Suppressor macrophage (primary cell): ENCODE data around the gene HDAC5.
"Not testable (repeated sequence)": the region's sequence is repeated elsewhere in the genome, so short reads cannot be mapped to it uniquely, and the experiment has no call there.

Experiments
- DNase-seq, 4 experiments: peaks; one replicate each; pipeline ENCODE4 v3.0.0-alpha.2; 2020 to 2022

HDAC5 gene

GRCh38 chr17:44066204-44066930 is 57.1 kb downstream of the HDAC5 start, which contains the start of gene LSM12:
LSM12 (minus strand) TSS chr17:44066671; CDS start chr17:44066587, 84 bp downstream.
- DNase-seq = peak; percentile 95 to 98 (median 98)

- DNase-seq = no peak
Measured at GRCh38 chr17:44065668-44066203, 57.7 kb downstream of the HDAC5 start.

- DNase-seq = no peak
Measured at GRCh38 chr17:44063704-44064639, 59.5 kb downstream of the HDAC5 start.

- no peak for DNase-seq
Measured at GRCh38 chr17:44062871-44063270, 60.6 kb downstream of the HDAC5 start.

- no peak for DNase-seq
Measured at GRCh38 chr17:44061446-44061845, 62.0 kb downstream of the HDAC5 start.

GRCh38 chr17:44059101-44059892 is 64.1 kb downstream of the HDAC5 start:
- no peak for DNase-seq

- DNase-seq = peak in 3 of 4 experiments; percentile 34 to 50 (median 44)
Measured at GRCh38 chr17:44053125-44053872, 70.1 kb downstream of the HDAC5 start.

- no peak for DNase-seq
Measured at GRCh38 chr17:44049294-44050060, 74.0 kb downstream of the HDAC5 start.

GRCh38 chr17:44046893-44047292 is 76.5 kb downstream of the HDAC5 start:
- DNase-seq = peak in 2 of 4 experiments; percentile 35 to 42

GRCh38 chr17:44045486-44045885 is 78.0 kb downstream of the HDAC5 start:
- DNase-seq = peak in 1 of 4 experiments; percentile 11

- DNase-seq = peak; percentile 39 to 68 (median 52)
Measured at GRCh38 chr17:44044071-44044470, 79.4 kb downstream of the HDAC5 start.

GRCh38 chr17:44043272-44043696 is 80.2 kb downstream of the HDAC5 start:
- DNase-seq = peak; percentile 71 to 90 (median 87)

GRCh38 chr17:44039829-44040635 is 83.4 kb downstream of the HDAC5 start:
- no peak for DNase-seq

GRCh38 chr17:44038604-44039011 is 84.8 kb downstream of the HDAC5 start:
- no peak for DNase-seq

- no peak for DNase-seq
Measured at GRCh38 chr17:44037471-44037870, 86.0 kb downstream of the HDAC5 start.

- not testable (repeated sequence) for DNase-seq
Measured at GRCh38 chr17:44034688-44035087, 88.8 kb downstream of the HDAC5 start.

GRCh38 chr17:44033861-44034408 is 89.5 kb downstream of the HDAC5 start:
- DNase-seq = peak in 2 of 4 experiments; percentile 16 to 54

- DNase-seq = no peak
Measured at GRCh38 chr17:44030482-44030881, 93.0 kb downstream of the HDAC5 start.

GRCh38 chr17:44029736-44030135 is 93.7 kb downstream of the HDAC5 start:
- no peak for DNase-seq
